K562 (cell line): ENCODE data around the gene PTH2. TPM values are rescaled to one million over a fixed set of nuclear protein-coding genes. Genes with fewer than 3 reads are reported as not detected.

Experiments
- BMI1 ChIP-seq: fragments of 150-350 bp; IDR thresholded peaks from 2 replicates; pipeline ENCODE4 v1.6.1; 2014; ENCODE audit warnings: low read length
- CBX1 ChIP-seq: sonication (generic); IDR thresholded peaks from 2 replicates; pipeline ENCODE4 v1.6.1; 2016; ENCODE audit warnings: antibody characterized with exemption, low read depth, mild to moderate bottlenecking
- CBX3 ChIP-seq, 2 experiments: IDR thresholded peaks; 1 replicate in 1 of 2; 2 replicates in 1 of 2; pipeline ENCODE4 v1.6.1; 2012; ENCODE audit warnings: inconsistent platforms in 2 of 2, low read length in 2 of 2, borderline replicate concordance in 1 of 2, control low read depth in 1 of 2
- CBX5 ChIP-seq: IDR thresholded peaks from 2 replicates; pipeline ENCODE4 v1.6.1; 2014; ENCODE audit warnings: low read depth, borderline replicate concordance
- CREM ChIP-seq: IDR thresholded peaks from 2 replicates; pipeline ENCODE4 v1.6.1; 2014; ENCODE audit warnings: antibody characterized with exemption, low read depth
- DIDO1 ChIP-seq: fragments of 450-650 bp; IDR thresholded peaks from 2 replicates; pipeline ENCODE4 v1.6.1; 2016; ENCODE audit warnings: low read depth, missing biosample characterization, missing genetic modification characterization
- FOS ChIP-seq: IDR thresholded peaks from 3 replicates; pipeline ENCODE4 v1.6.1; 2011; ENCODE audit not compliant: insufficient read length; ENCODE audit errors: extremely low read depth
- FOSL1 ChIP-seq: fragments of 200-800 bp; sonication (Bioruptor generic); conservative IDR thresholded peaks from 2 replicates; pipeline ENCODE4 v1.6.1; 2016; ENCODE audit warnings: missing genetic modification characterization, missing compliant biosample characterization
- MTA2 ChIP-seq: fragments of 450-650 bp; IDR thresholded peaks from 2 replicates; pipeline ENCODE4 v1.6.1; 2016; ENCODE audit warnings: low read depth
- NCOA2 ChIP-seq, 2 experiments: fragments of 450-650 bp; IDR thresholded peaks; 2 replicates each; pipeline ENCODE4 v1.6.1; 2018; ENCODE audit warnings: mild to moderate bottlenecking in 2 of 2, moderate library complexity in 1 of 2; ENCODE audit not compliant: partially characterized antibody in 2 of 2
- PURB ChIP-seq: sonication (generic); formaldehyde crosslinking; IDR thresholded peaks from 2 replicates; pipeline ENCODE4 v1.9.0; 2021; ENCODE audit warnings: low read depth, mild to moderate bottlenecking, missing genetic modification reagents
- RAD21 ChIP-seq, 2 experiments: fragments of 250-450 bp in 1 of 2; fragments of 450-650 bp in 1 of 2; sonication (Bioruptor Pico) in 1 of 2; formaldehyde crosslinking in 1 of 2; IDR thresholded peaks in 1 of 2; conservative IDR thresholded peaks in 1 of 2; 2 replicates each; pipeline versions ENCODE4 v1.4.0 to v1.8.0; 2020 to 2022; ENCODE audit warnings: mild to moderate bottlenecking in 2 of 2, moderate library complexity in 1 of 2
- RHOXF2B ChIP-seq: fragments of 250-450 bp; sonication (Bioruptor Pico); conservative IDR thresholded peaks from 2 replicates; pipeline ENCODE4 v1.5.1; 2021
- SIN3B ChIP-seq: fragments of 450-650 bp; IDR thresholded peaks from 2 replicates; pipeline ENCODE4 v1.6.1; 2017; ENCODE audit warnings: low read depth, mild to moderate bottlenecking, moderate library complexity
- SMARCA5 ChIP-seq: fragments of 450-650 bp; IDR thresholded peaks from 2 replicates; pipeline ENCODE4 v1.6.1; 2016
- SRSF7 ChIP-seq: fragments of 200-400 bp; formaldehyde crosslinking; optimal IDR thresholded peaks from 2 replicates; pipeline ENCODE3; 2017; ENCODE audit warnings: mild to moderate bottlenecking, low read depth, low read length
- TOE1 ChIP-seq, 2 experiments: fragments of 450-650 bp in 1 of 2; sonication (generic) in 1 of 2; formaldehyde crosslinking in 1 of 2; IDR thresholded peaks; 2 replicates each; pipeline versions ENCODE4 v1.7.1 to v1.8.0; 2016 to 2022; ENCODE audit warnings: borderline replicate concordance in 2 of 2, mild to moderate bottlenecking in 2 of 2, antibody characterized with exemption in 1 of 2, inconsistent platforms in 1 of 2, low read depth in 1 of 2, missing genetic modification reagents in 1 of 2, moderate library complexity in 1 of 2
- U2AF2 ChIP-seq: fragments of 200-400 bp; formaldehyde crosslinking; optimal IDR thresholded peaks from 2 replicates; pipeline ENCODE3; 2017; ENCODE audit warnings: low read depth, mild to moderate bottlenecking, low read length
- ZFP36 ChIP-seq: fragments of 150-350 bp; IDR thresholded peaks from 2 replicates; pipeline ENCODE4 v1.6.1; 2018; ENCODE audit warnings: low read length, low read depth; ENCODE audit not compliant: partially characterized antibody
- ZNF23 ChIP-seq: fragments of 250-450 bp; sonication (Bioruptor Pico); IDR thresholded peaks from 2 replicates; pipeline ENCODE4 v1.4.0; 2020; ENCODE audit warnings: mild to moderate bottlenecking
- ZNF263 ChIP-seq: sonication (generic); formaldehyde crosslinking; IDR thresholded peaks from 2 replicates; pipeline ENCODE4 v1.8.0; 2022; ENCODE audit warnings: mild to moderate bottlenecking, missing genetic modification reagents, borderline replicate concordance
- ZNF79 ChIP-seq: fragments of 250-450 bp; sonication (Bioruptor Pico); IDR thresholded peaks from 2 replicates; pipeline ENCODE4 v1.4.0; 2020; ENCODE audit warnings: low read depth, mild to moderate bottlenecking, moderate library complexity
- polyA plus RNA-seq, 8 experiments: library from polyadenylated mRNA; depleted of rRNA in 4 of 8; stranded (reverse) in 5 of 8; unstranded in 3 of 8; fragments of >200 nt; fragmentation: Nextera tagmentation in 2 of 8; fragmentation: Illumina TruSeq in 1 of 8; extraction: Ambion mirVana in 2 of 8; extraction: Trizol in 1 of 8; gene quantifications; 2 replicates each; pipeline versions ENCODE4 v1.2.1 to v1.2.3, GENCODE V29; 2011 to 2014; ENCODE audit warnings: inconsistent platforms in 1 of 8, missing spikeins in 1 of 8
- total RNA-seq, 7 experiments: library from RNA; depleted of rRNA in 6 of 7; stranded (reverse); fragments of >200 nt in 6 of 7; fragmentation: Illumina TruSeq in 2 of 7; extraction: Trizol in 2 of 7; gene quantifications; 2 replicates each; pipeline versions ENCODE4 v1.2.1 to v1.2.3, GENCODE V29; 2011 to 2021; ENCODE audit warnings: low replicate concordance in 1 of 7
- TF ChIP-seq, protein P1 (sequence below): sonication (generic); formaldehyde crosslinking; IDR thresholded peaks from 2 replicates; pipeline ENCODE4 v1.8.1; 2023; ENCODE audit warnings: mild to moderate bottlenecking, missing genetic modification reagents, moderate library complexity
- TF ChIP-seq, protein P2 (sequence below), 2 experiments: IDR thresholded peaks; 2 replicates each; pipeline ENCODE4 v1.6.1; 2011; ENCODE audit warnings: borderline replicate concordance in 1 of 2, control low read depth in 1 of 2, low read depth in 1 of 2, low read length in 1 of 2, mild to moderate bottlenecking in 1 of 2, mixed read lengths in 1 of 2, moderate library complexity in 1 of 2; ENCODE audit not compliant: insufficient read depth in 1 of 2, insufficient read length in 1 of 2, poor library complexity in 1 of 2, severe bottlenecking in 1 of 2; ENCODE audit errors: extremely low read depth in 1 of 2
- TF ChIP-seq, protein P3 (sequence below): fragments of 450-650 bp; formaldehyde crosslinking; IDR thresholded peaks from 2 replicates; pipeline ENCODE4 v1.4.0; 2020; ENCODE audit warnings: mild to moderate bottlenecking, moderate library complexity

Gene PTH2
- total and polyA plus RNA-seq, 9 of the 15 experiments (the other 6 are each of a cell fraction or from before 2014, with no cell fraction given) = 1.3 TPM; not detected in 8

DNA sequence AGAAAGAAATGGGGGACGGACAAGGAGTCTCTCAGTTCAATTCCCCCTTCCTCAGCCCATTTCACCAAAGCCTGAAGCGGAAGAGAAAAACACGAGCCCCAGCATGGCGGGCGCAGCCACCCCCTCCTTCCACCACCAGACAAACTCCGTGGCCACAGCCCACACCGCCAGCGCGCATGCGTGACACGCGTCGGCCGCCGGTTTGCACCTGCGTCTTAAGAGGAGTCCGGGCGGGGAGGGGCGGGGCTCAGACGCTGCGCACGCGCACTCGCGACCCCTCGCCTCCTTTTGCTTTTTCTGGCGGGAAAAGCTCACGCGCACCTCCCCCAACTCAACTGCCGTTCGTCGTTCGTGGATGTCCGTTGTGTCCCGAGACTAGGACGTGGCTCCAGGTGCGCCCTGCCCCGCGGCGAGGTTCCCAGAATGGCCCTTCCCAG, 35.3 kb downstream of the PTH2 start, which contains the start of gene KASH5 (continued):
- TF ChIP-seq, protein P1, sequence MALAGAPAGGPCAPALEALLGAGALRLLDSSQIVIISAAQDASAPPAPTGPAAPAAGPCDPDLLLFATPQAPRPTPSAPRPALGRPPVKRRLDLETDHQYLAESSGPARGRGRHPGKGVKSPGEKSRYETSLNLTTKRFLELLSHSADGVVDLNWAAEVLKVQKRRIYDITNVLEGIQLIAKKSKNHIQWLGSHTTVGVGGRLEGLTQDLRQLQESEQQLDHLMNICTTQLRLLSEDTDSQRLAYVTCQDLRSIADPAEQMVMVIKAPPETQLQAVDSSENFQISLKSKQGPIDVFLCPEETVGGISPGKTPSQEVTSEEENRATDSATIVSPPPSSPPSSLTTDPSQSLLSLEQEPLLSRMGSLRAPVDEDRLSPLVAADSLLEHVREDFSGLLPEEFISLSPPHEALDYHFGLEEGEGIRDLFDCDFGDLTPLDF = 0 out of 2 replicates have a peak, but pooled peaks have one; percentile 29
- TF ChIP-seq RAD21 (CRISPR knock-in tag; conservative IDR thresholded peaks at IDR 0.05 in 1 of 2, IDR thresholded peaks at IDR 0.05 in 1 of 2) (no peak), ZNF23 (CRISPR knock-in tag) (no peak), FOS (no peak), TOE1 (IDR thresholded peaks at IDR 0.05; ENCODE audit: borderline replicate concordance) (no peak), TOE1 (CRISPR knock-in tag; IDR thresholded peaks at IDR 0.05; ENCODE audit: borderline replicate concordance, low read depth) (no peak), MTA2 (no peak), CBX1 (no peak), SRSF7 (no peak), CBX5 (no peak), SIN3B (no peak), SMARCA5 (no peak), FOSL1 (no peak), CBX3 (IDR thresholded peaks at IDR 0.05; ENCODE audit: borderline replicate concordance in 1 of 2, low read length in 2 of 2) (no peak), PURB (CRISPR knock-in tag) (no peak), ZFP36 (no peak), ZNF79 (no peak), CREM (no peak), BMI1 (no peak), DIDO1 (tag) (no peak), RHOXF2B (no peak), ZNF263 (no peak), U2AF2 (no peak), NCOA2 (IDR thresholded peaks at IDR 0.05; ENCODE audit: partially characterized antibody in 2 of 2) (no peak)
- TF ChIP-seq, protein P2, sequence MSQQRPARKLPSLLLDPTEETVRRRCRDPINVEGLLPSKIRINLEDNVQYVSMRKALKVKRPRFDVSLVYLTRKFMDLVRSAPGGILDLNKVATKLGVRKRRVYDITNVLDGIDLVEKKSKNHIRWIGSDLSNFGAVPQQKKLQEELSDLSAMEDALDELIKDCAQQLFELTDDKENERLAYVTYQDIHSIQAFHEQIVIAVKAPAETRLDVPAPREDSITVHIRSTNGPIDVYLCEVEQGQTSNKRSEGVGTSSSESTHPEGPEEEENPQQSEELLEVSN (IDR thresholded peaks at IDR 0.05; ENCODE audit: borderline replicate concordance in 1 of 2, extremely low read depth in 1 of 2, insufficient read depth in 1 of 2, insufficient read length in 1 of 2, low read depth in 1 of 2, low read length in 1 of 2, poor library complexity in 1 of 2, severe bottlenecking in 1 of 2) = peak; percentile 96 to 97
- TF ChIP-seq, protein P3, sequence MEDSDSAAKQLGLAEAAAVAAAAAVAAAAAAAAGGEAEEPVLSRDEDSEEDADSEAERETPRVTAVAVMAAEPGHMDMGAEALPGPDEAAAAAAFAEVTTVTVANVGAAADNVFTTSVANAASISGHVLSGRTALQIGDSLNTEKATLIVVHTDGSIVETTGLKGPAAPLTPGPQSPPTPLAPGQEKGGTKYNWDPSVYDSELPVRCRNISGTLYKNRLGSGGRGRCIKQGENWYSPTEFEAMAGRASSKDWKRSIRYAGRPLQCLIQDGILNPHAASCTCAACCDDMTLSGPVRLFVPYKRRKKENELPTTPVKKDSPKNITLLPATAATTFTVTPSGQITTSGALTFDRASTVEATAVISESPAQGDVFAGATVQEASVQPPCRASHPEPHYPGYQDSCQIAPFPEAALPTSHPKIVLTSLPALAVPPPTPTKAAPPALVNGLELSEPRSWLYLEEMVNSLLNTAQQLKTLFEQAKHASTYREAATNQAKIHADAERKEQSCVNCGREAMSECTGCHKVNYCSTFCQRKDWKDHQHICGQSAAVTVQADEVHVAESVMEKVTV = no peak
